Neural cell (in vitro differentiated cells): ENCODE results near the gene DNMT3L. TPM values are rescaled to one million over a fixed set of nuclear protein-coding genes. Genes with fewer than 3 reads are reported as not detected.

ENCODE experiments used
- H2AFZ ChIP-seq: fragments of 200-600, 300-800 bp; sonication (generic), shearing (Covaris generic); 2 replicates; pipeline ENCODE4 v1.6.0; 2014; ENCODE audit warnings: low read depth, mild to moderate bottlenecking, antibody characterized with exemption, low read length, moderate library complexity
- H3F3A ChIP-seq: fragments of 200-600 bp; shearing (Covaris generic); 2 replicates; pipeline ENCODE4 v1.6.1; 2016; ENCODE audit warnings: mild to moderate bottlenecking, moderate library complexity, mixed read lengths, antibody characterized with exemption, low read length; ENCODE audit not compliant: insufficient read depth, poor library complexity, severe bottlenecking
- H3K27ac ChIP-seq: fragments of 200-600, 300-800 bp; sonication (generic), shearing (Covaris generic); 2 replicates; pipeline ENCODE4 v1.5.1; 2014; ENCODE audit warnings: mild to moderate bottlenecking, low read length, moderate library complexity
- H3K27me3 ChIP-seq: fragments of 300-800, 200-600 bp; sonication (generic), shearing (Covaris generic); 2 replicates; pipeline ENCODE4 v1.6.0; 2014; ENCODE audit warnings: mild to moderate bottlenecking, low read depth, low read length, moderate library complexity; ENCODE audit not compliant: insufficient read depth
- H3K36me3 ChIP-seq: fragments of 300-800, 200-600 bp; sonication (generic), shearing (Covaris generic); 2 replicates; pipeline ENCODE4 v1.5.1; 2014; ENCODE audit warnings: mild to moderate bottlenecking, antibody characterized with exemption, low read length, moderate library complexity; ENCODE audit not compliant: insufficient read depth
- H3K4me2 ChIP-seq: fragments of 300-800, 200-600 bp; sonication (generic), shearing (Covaris generic); 2 replicates; pipeline ENCODE4 v1.6.0; 2014; ENCODE audit warnings: mild to moderate bottlenecking, low read length
- H3K4me3 ChIP-seq: fragments of 300-800, 200-600 bp; sonication (generic), shearing (Covaris generic); 2 replicates; pipeline ENCODE4 v1.5.1; 2014; ENCODE audit warnings: mild to moderate bottlenecking, low read length, moderate library complexity
- H3K79me2 ChIP-seq: fragments of 200-600 bp; shearing (Covaris generic); replicated peaks from 2 replicates; pipeline ENCODE4 v1.6.0; 2014; ENCODE audit warnings: mild to moderate bottlenecking, low read length, moderate library complexity; ENCODE audit not compliant: insufficient read depth
- H3K9ac ChIP-seq: fragments of 300-800, 200-600 bp; sonication (generic), shearing (Covaris generic); 2 replicates; pipeline ENCODE4 v1.6.1; 2016; ENCODE audit warnings: mild to moderate bottlenecking, low read length, mixed read lengths
- H3K9me2 ChIP-seq: fragments of 200-600 bp; shearing (Covaris generic); 2 replicates; pipeline ENCODE4 v1.6.1; 2016; ENCODE audit warnings: mild to moderate bottlenecking, low read length, mixed read lengths; ENCODE audit not compliant: insufficient read depth
- H3K9me3 ChIP-seq: fragments of 200-600, 300-800 bp; sonication (generic), shearing (Covaris generic); 2 replicates; pipeline ENCODE4 v1.6.1; 2016; ENCODE audit warnings: mild to moderate bottlenecking, mixed run types, low read length, moderate library complexity, mixed read lengths
- H4K20me1 ChIP-seq: fragments of 200-600 bp; shearing (Covaris generic); 2 replicates; pipeline ENCODE4 v1.6.1; 2016; ENCODE audit warnings: mild to moderate bottlenecking, mixed run types; ENCODE audit not compliant: insufficient read depth
- EP300 ChIP-seq: fragments of 450-650 bp; conservative IDR thresholded peaks from 2 replicates; pipeline ENCODE4 v1.6.1; 2014; ENCODE audit warnings: antibody characterized with exemption, mild to moderate bottlenecking, moderate library complexity; ENCODE audit not compliant: poor library complexity, severe bottlenecking
- EZH2 ChIP-seq: fragments of 200-600, 300-800 bp; shearing (Covaris generic), sonication (generic); IDR thresholded peaks from 2 replicates; pipeline ENCODE4 v1.6.1; 2014; ENCODE audit warnings: antibody characterized with exemption, low read length, borderline replicate concordance, mild to moderate bottlenecking; ENCODE audit not compliant: insufficient read depth, poor library complexity, severe bottlenecking
- MXI1 ChIP-seq: fragments of 450-650 bp; conservative IDR thresholded peaks from 2 replicates; pipeline ENCODE4 v1.6.1; 2014; ENCODE audit warnings: antibody characterized with exemption, mild to moderate bottlenecking; ENCODE audit not compliant: poor library complexity, severe bottlenecking
- POLR2AphosphoS5 ChIP-seq: IDR thresholded peaks from 2 replicates; pipeline ENCODE4 v1.6.1; 2012
- RAD21 ChIP-seq: fragments of 450-650 bp; conservative IDR thresholded peaks from 2 replicates; pipeline ENCODE4 v1.6.1; 2014; ENCODE audit warnings: antibody characterized with exemption, mild to moderate bottlenecking, moderate library complexity
- SMC3 ChIP-seq: fragments of 450-650 bp; conservative IDR thresholded peaks from 2 replicates; pipeline ENCODE4 v1.6.1; 2014; ENCODE audit warnings: antibody characterized with exemption, mild to moderate bottlenecking, moderate library complexity; ENCODE audit not compliant: poor library complexity
- TAF1 ChIP-seq: IDR thresholded peaks from 2 replicates; pipeline ENCODE4 v1.6.1; 2012; ENCODE audit warnings: low read depth
- polyA plus RNA-seq: library from polyadenylated mRNA; depleted of rRNA; stranded (reverse); fragments of >200 nt; gene quantifications from 2 replicates; pipeline ENCODE4 v1.2.3, GENCODE V29; 2014
- TF ChIP-seq, protein P1 (sequence below): fragments of 450-650 bp; IDR thresholded peaks from 2 replicates; pipeline ENCODE4 v1.5.1; 2014; ENCODE audit warnings: antibody characterized with exemption, mild to moderate bottlenecking, moderate library complexity; ENCODE audit not compliant: poor library complexity, severe bottlenecking
- TF ChIP-seq, protein P2 (sequence below): IDR thresholded peaks from 2 replicates; pipeline ENCODE4 v1.6.1; 2012; ENCODE audit warnings: borderline replicate concordance

The DNMT3L gene
- polyA plus RNA-seq, 1 donor from 2014 or later, result not detected

DNA sequence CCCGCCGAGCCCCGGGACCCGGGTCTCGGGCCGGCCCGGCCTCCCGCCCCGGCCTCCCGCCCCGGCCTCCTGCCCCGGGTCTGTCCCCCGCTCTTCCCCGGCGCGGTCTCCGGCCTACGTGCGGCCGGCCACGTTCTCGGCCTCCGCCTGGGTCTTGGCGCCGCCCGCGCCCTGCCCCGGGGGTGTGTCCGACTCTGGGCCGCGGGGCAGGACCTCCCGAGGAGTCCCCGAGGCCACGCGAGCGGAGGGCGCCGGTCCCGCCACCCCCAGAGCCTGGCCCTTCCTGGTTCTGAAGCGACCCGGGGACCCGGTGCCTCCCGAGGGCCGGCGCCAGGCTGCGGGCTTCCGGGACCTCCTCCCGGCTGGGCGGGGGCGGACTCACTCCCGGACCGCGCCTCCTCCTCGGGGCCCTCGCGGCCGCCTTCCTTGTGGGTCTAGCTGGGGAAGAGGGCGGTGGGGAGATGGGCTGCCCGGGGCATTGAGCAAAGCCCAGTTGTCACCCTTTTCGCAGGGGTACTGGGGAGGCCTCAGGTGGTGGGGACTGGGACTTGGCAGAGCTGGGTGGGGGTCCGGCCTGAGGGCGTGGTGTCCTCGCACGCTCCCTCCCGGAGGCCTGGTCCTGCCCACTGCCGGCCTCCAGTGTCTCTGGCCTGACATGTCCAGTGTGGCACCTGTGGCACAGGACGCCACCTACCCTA lies 38.7 kb upstream of the DNMT3L start:
- no peaks in the 10 kb centered on the region for H4K20me1 ChIP-seq
- H3K79me2 ChIP-seq, result no peaks in the 10 kb centered on the region
- H3K4me3 ChIP-seq, result peak overlapping the region; percentile 78
- TF ChIP-seq EP300, result no peak
- TF ChIP-seq, protein P1, sequence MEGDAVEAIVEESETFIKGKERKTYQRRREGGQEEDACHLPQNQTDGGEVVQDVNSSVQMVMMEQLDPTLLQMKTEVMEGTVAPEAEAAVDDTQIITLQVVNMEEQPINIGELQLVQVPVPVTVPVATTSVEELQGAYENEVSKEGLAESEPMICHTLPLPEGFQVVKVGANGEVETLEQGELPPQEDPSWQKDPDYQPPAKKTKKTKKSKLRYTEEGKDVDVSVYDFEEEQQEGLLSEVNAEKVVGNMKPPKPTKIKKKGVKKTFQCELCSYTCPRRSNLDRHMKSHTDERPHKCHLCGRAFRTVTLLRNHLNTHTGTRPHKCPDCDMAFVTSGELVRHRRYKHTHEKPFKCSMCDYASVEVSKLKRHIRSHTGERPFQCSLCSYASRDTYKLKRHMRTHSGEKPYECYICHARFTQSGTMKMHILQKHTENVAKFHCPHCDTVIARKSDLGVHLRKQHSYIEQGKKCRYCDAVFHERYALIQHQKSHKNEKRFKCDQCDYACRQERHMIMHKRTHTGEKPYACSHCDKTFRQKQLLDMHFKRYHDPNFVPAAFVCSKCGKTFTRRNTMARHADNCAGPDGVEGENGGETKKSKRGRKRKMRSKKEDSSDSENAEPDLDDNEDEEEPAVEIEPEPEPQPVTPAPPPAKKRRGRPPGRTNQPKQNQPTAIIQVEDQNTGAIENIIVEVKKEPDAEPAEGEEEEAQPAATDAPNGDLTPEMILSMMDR, result no peak
- TF ChIP-seq, protein P2, sequence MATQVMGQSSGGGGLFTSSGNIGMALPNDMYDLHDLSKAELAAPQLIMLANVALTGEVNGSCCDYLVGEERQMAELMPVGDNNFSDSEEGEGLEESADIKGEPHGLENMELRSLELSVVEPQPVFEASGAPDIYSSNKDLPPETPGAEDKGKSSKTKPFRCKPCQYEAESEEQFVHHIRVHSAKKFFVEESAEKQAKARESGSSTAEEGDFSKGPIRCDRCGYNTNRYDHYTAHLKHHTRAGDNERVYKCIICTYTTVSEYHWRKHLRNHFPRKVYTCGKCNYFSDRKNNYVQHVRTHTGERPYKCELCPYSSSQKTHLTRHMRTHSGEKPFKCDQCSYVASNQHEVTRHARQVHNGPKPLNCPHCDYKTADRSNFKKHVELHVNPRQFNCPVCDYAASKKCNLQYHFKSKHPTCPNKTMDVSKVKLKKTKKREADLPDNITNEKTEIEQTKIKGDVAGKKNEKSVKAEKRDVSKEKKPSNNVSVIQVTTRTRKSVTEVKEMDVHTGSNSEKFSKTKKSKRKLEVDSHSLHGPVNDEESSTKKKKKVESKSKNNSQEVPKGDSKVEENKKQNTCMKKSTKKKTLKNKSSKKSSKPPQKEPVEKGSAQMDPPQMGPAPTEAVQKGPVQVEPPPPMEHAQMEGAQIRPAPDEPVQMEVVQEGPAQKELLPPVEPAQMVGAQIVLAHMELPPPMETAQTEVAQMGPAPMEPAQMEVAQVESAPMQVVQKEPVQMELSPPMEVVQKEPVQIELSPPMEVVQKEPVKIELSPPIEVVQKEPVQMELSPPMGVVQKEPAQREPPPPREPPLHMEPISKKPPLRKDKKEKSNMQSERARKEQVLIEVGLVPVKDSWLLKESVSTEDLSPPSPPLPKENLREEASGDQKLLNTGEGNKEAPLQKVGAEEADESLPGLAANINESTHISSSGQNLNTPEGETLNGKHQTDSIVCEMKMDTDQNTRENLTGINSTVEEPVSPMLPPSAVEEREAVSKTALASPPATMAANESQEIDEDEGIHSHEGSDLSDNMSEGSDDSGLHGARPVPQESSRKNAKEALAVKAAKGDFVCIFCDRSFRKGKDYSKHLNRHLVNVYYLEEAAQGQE, result no peak
- TF ChIP-seq TAF1, result no peak
- TF ChIP-seq POLR2AphosphoS5, result no peak
- TF ChIP-seq SMC3, result no peak
- TF ChIP-seq MXI1, result no peak
- no peak for TF ChIP-seq EZH2
- TF ChIP-seq RAD21, result no peak
- H3K4me2 ChIP-seq, result no peak overlapping the region
- H3K36me3 ChIP-seq, result no peaks in the 10 kb centered on the region
- no peaks in the 10 kb centered on the region for H3K27me3 ChIP-seq
- no peak overlapping the region for H2AFZ ChIP-seq
- H3K9me3 ChIP-seq, result no peaks in the 10 kb centered on the region
- no peaks in the 10 kb centered on the region for H3K9me2 ChIP-seq
- peak overlapping the region; percentile 65 for H3K9ac ChIP-seq
- no peaks in the 10 kb centered on the region for H3F3A ChIP-seq
- H3K27ac ChIP-seq, result no peak overlapping the region

DNA sequence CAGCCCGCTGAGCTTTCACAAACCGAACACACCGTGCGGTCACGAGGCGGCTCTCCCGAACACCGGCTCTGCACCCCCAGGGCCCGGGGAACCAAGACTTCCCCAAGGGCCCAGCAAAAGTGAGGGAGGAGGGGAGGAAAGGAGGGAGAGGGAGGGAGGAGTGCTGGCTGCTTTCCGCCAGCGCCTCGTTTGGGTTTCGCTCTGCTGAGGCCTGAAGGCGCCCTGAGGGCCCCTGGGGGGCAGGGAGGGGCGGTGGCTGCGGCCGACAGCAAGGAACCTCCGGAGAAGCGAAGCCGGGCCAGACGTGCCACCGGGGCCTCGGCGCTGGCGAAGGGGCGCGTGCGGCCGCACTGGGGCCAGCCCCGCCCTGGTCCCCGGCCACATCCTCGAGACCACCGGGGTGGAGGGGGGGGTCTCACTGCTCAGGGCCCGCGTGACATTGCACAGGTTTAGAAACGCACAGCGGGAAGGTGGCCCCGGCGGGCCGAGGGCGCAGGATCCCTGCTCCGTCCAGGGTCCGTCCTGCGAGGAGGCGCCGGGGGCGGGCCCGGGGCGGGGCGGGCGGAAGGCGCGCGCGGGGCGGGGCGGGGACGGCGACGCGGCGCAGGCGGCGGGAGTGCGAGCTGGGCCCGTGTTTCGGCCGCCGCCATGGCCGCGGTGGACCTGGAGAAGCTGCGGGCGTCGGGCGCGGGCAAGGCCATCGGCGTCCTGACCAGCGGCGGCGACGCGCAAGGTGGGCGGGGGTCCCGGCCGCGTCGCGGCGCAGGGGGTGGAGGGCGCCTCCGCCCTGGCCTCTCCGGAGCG lies 38.0 kb upstream of the DNMT3L start, which contains the start of gene PFKL:
Gene PFKL (plus strand): TSS at position 596 of the 804 bp plus-strand sequence. CDS start 53 bp downstream, at position 649.
- no peaks in the 10 kb centered on the region for H3K9me3 ChIP-seq
- no peak within 1 kb of the TSS for H3K27ac ChIP-seq
- peak; percentile 10 for TF ChIP-seq POLR2AphosphoS5
- TF ChIP-seq MXI1, result no peak
- TF ChIP-seq EZH2, result no peak
- H3K36me3 ChIP-seq, result no peaks in the 10 kb centered on the region
- H3K4me2 ChIP-seq, result peak within 1 kb of the TSS; percentile 39
- no peaks in the 10 kb centered on the region for H4K20me1 ChIP-seq
- no peaks in the 10 kb centered on the region for H3K9me2 ChIP-seq
- H3K27me3 ChIP-seq, result no peaks in the 10 kb centered on the region
- H3F3A ChIP-seq, result no peaks in the 10 kb centered on the region
- H3K4me3 ChIP-seq, result peak within 1 kb of the TSS; percentile 78
- peak within 1 kb of the TSS; percentile 68 for H3K9ac ChIP-seq
- H2AFZ ChIP-seq, result peak within 1 kb of the TSS; percentile 27
- H3K79me2 ChIP-seq, result no peaks in the 10 kb centered on the region
